ENCODE data around the gene RIOK1. TPM values are rescaled to one million over a fixed set of nuclear protein-coding genes. Genes with fewer than 3 reads are reported as not detected.

RIOK1 gene
- total and polyA plus RNA-seq, 9 donors, result 11.2 to 33.2 (median 18.3) TPM

DNA sequence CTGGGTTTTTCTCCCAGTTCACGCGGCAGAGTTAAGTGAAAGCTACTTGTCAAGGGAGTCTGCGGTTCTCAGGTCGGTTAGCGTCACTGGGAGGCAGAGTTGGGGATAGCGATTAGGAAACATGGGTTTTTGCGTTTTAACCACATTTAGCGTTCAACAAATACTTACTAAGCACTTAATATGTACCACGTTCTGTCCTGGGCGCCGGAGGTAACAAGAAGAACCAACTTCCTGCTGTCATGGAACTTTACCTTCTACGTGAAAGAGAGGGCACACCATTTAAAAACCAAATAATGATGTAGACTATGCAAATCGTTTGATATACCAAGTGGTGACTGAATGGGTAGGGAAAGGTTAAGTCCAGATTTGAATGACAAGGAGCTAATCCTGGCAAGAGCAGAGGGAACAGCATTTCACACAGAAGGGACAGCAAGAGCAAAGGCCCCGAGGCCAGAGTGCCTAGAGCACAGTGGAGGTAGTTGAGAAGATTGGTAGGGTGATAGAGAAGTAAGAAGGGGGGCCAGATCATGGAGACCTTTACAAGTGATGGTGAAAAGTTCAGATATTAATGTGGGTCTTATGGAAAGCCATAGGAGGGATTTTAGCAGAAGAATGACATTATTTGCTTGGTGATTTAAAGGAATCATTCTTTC lies 744 bp downstream of the RIOK1 start:
- 2 to 4% (median 3%) methylated on average over 14 of the region's 14 CpGs for WGBS, 3 donors
- H3K27me3 ChIP-seq, result no peaks in the 10 kb centered on the region
- H3K36me3 ChIP-seq, result no peaks in the 10 kb centered on the region
- no peak for DNase-seq
- TF ChIP-seq POLR2A (IDR thresholded peaks at IDR 0.05) (no peak), EP300 (IDR thresholded peaks at IDR 0.05) (no peak)
- TF ChIP-seq, protein P1, sequence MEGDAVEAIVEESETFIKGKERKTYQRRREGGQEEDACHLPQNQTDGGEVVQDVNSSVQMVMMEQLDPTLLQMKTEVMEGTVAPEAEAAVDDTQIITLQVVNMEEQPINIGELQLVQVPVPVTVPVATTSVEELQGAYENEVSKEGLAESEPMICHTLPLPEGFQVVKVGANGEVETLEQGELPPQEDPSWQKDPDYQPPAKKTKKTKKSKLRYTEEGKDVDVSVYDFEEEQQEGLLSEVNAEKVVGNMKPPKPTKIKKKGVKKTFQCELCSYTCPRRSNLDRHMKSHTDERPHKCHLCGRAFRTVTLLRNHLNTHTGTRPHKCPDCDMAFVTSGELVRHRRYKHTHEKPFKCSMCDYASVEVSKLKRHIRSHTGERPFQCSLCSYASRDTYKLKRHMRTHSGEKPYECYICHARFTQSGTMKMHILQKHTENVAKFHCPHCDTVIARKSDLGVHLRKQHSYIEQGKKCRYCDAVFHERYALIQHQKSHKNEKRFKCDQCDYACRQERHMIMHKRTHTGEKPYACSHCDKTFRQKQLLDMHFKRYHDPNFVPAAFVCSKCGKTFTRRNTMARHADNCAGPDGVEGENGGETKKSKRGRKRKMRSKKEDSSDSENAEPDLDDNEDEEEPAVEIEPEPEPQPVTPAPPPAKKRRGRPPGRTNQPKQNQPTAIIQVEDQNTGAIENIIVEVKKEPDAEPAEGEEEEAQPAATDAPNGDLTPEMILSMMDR (IDR thresholded peaks at IDR 0.05), result no peak
- peak overlapping the region; percentile 51 for H3K4me3 ChIP-seq
- H3K9me3 ChIP-seq, result no peaks in the 10 kb centered on the region
- H3K4me1 ChIP-seq (ENCODE audit: insufficient read depth), result peaks cover 5% of the 10 kb centered on the region
- intact Hi-C loops (cut with DNase I), result loop anchor here in 1 of 4 donors (5.0 kb wide), 1 partner anchor 78 kb away; the partner anchor contains the start of gene SSR1
- H3K27ac ChIP-seq, result peak overlapping the region; percentile 18 to 73

DNA sequence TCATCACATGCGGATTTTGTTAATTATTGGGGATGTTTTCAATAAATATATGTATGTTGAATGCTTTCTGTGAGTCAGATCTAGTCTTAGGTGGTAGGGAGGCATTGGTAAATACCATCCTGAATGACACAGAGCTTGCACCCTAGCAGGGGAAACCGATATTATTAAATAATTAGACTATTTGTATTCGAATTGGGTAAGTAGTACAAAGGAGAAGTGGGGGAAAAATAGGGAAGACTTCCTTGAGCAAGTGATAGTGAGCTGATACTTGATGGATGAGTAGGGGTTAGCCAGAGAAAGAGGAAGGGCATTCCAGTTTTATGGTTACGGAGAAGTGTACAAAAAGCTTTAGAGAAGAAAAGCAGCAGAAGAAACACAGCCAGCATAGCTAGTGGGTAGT lies 1.5 kb downstream of the RIOK1 start:
- H3K4me3 ChIP-seq, result no peak overlapping the region
- peaks cover 5% of the 10 kb centered on the region for H3K4me1 ChIP-seq (ENCODE audit: insufficient read depth)
- WGBS, 3 donors, result 75 to 85% (median 80%) methylated on average over 4 of the region's 4 CpGs
- H3K9me3 ChIP-seq, result no peaks in the 10 kb centered on the region
- DNase-seq, result no peak
- TF ChIP-seq POLR2A (IDR thresholded peaks at IDR 0.05), result no peak
- TF ChIP-seq EP300 (IDR thresholded peaks at IDR 0.05), result no peak
- TF ChIP-seq, protein P1 (IDR thresholded peaks at IDR 0.05), result no peak
- H3K36me3 ChIP-seq, result no peaks in the 10 kb centered on the region
- no peaks in the 10 kb centered on the region for H3K27me3 ChIP-seq
- no peak overlapping the region for H3K27ac ChIP-seq
- intact Hi-C loops (cut with DNase I), result loop anchor here in 1 of 4 donors (5.0 kb wide), 1 partner anchor 79 kb away; the partner anchor contains the start of gene SSR1

DNA sequence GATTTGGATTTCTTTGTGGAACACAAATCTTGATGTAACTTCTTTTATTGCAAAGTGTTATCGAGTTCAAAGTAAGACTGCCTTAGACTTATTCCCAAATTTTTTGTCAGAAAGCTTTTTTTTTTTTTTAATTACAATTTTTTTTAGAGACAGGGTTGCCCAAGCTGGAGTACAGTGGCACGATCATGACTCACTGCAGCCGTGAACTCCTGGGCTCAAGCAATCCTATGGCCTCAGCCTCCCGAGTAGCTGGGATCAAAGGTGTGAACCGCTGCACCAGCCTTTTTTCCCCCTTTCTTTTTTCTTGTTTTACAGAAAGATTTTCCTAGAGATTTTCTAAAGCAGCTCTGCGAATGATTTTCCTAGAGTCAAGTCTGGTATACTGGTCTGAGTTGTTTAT lies 2.8 kb downstream of the RIOK1 start:
- Histone ChIP-seq H3K4me3 (no peak overlapping the region), H3K36me3 (no peaks in the 10 kb centered on the region), H3K9me3 (no peaks in the 10 kb centered on the region), H3K4me1 (ENCODE audit: insufficient read depth) (peaks cover 5% of the 10 kb centered on the region), H3K27me3 (no peaks in the 10 kb centered on the region), H3K27ac (no peak overlapping the region)
- TF ChIP-seq, protein P1 (IDR thresholded peaks at IDR 0.05), result no peak
- TF ChIP-seq EP300 (IDR thresholded peaks at IDR 0.05), result no peak
- TF ChIP-seq POLR2A (IDR thresholded peaks at IDR 0.05), result no peak
- WGBS, 3 donors, result 84 to 86% (median 85%) methylated on average over 6 of the region's 6 CpGs
- no peak for DNase-seq
- intact Hi-C loops (cut with DNase I), result loop anchor here in 1 of 4 donors (5.0 kb wide), 1 partner anchor 80 kb away; the partner anchor contains the start of gene SSR1

DNA sequence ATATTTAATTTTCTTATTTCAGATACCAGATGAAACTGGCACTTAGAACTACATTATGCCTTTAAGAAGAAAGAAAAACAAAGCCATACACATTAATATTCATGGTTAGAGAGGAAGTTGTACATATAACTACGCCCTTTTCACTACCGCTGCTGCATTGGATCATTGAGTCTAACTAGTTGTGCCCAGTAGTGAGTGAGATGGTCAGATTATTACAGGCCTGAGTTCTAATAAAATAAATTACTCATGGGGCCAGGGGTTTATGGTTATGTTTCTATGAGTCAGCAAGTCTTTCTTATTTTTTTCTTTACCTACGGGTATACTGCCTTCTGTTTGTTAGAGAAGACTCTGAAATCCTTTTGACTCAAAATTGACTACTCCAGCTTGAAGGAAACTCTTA lies 11.5 kb downstream of the RIOK1 start:
- Histone ChIP-seq H3K27me3 (no peaks in the 10 kb centered on the region), H3K4me1 (ENCODE audit: insufficient read depth) (no peaks in the 10 kb centered on the region), H3K4me3 (no peak overlapping the region), H3K9me3 (no peaks in the 10 kb centered on the region), H3K36me3 (no peaks in the 10 kb centered on the region), H3K27ac (no peak overlapping the region)
- no peak for DNase-seq
- TF ChIP-seq POLR2A (IDR thresholded peaks at IDR 0.05), result no peak
- TF ChIP-seq, protein P1 (IDR thresholded peaks at IDR 0.05), result no peak
- no peak for TF ChIP-seq EP300 (IDR thresholded peaks at IDR 0.05)
- intact Hi-C loops (cut with DNase I), result no loop called here
- 87 to 91% (median 88%) methylated on average over 3 of the region's 3 CpGs for WGBS, 3 donors

All from ovary (tissue), 9 donors.